Measurements from ENCODE around the gene IFNL2. TPM values are rescaled to one million over a fixed set of nuclear protein-coding genes. Genes with fewer than 3 reads are reported as not detected.
"Not testable (repeated sequence)": the region's sequence is repeated elsewhere in the genome, so short reads cannot be mapped to it uniquely, and the experiment has no call there.

The IFNL2 gene
- total RNA-seq, 4 donors from 2014 or later: not detected

GRCh38 chr19:39307822-39308530 is 39.8 kb downstream of the IFNL2 start:
- no peaks in the 10 kb centered on the region for H3K36me3 ChIP-seq
- no peak overlapping the region for H3K27ac ChIP-seq
- no peaks in the 10 kb centered on the region for H3K9me3 ChIP-seq
- H3K4me3 ChIP-seq: peak overlapping the region in 2 of 4 donors; percentile 5 to 21
- TF ChIP-seq POLR2A (IDR thresholded peaks at IDR 0.05): no peak
- TF ChIP-seq CTCF (IDR thresholded peaks at IDR 0.05): no peak
- no peak for TF ChIP-seq EP300 (IDR thresholded peaks at IDR 0.05)
- no peak for DNase-seq (ENCODE audit: low spot score in 2 of 2)
- peaks cover 0 to 19% (median 5%) of the 10 kb centered on the region in 4 donors for H3K4me1 ChIP-seq
- peaks cover 0 to 67% of the 10 kb centered on the region in 2 donors for H3K27me3 ChIP-seq
- WGBS, 2 donors: 26% methylated on average over 30 of the region's 82 CpGs; no CpG with 5 or more reads in 1 of the 2 donors

GRCh38 chr19:39308531-39309304 is 40.5 kb downstream of the IFNL2 start:
- Histone ChIP-seq H3K27ac (no peak overlapping the region), H3K27me3 (peaks cover 0 to 62% of the 10 kb centered on the region in 2 donors), H3K4me3 (no peak overlapping the region), H3K9me3 (no peaks in the 10 kb centered on the region), H3K36me3 (peaks cover 0 to 2% (median 0%) of the 10 kb centered on the region in 3 donors), H3K4me1 (peaks cover 0 to 19% (median 5%) of the 10 kb centered on the region in 4 donors)
- TF ChIP-seq CTCF (IDR thresholded peaks at IDR 0.05) (no peak), POLR2A (IDR thresholded peaks at IDR 0.05) (no peak), EP300 (IDR thresholded peaks at IDR 0.05) (no peak)
- DNase-seq (ENCODE audit: low spot score in 2 of 2): no peak
- WGBS, 2 donors: 56 to 59% methylated on average over 12 to 18 of the region's 18 CpGs

GRCh38 chr19:39309305-39309670 is 41.1 kb downstream of the IFNL2 start:
- peaks cover 0 to 19% (median 5%) of the 10 kb centered on the region in 4 donors for H3K4me1 ChIP-seq
- not testable (repeated sequence) for H3K9me3 ChIP-seq; H3K27ac ChIP-seq; DNase-seq (ENCODE audit: low spot score in 2 of 2); H3K4me3 ChIP-seq; H3K36me3 ChIP-seq
- WGBS, 2 donors: 86 to 93% methylated on average over 7 of the region's 7 CpGs
- H3K27me3 ChIP-seq: peaks cover 0 to 57% of the 10 kb centered on the region in 2 donors

GRCh38 chr19:39310558-39311311 is 42.5 kb downstream of the IFNL2 start:
- H3K27ac ChIP-seq: no peak overlapping the region
- no peak overlapping the region for H3K4me3 ChIP-seq
- no peak for TF ChIP-seq CTCF (IDR thresholded peaks at IDR 0.05)
- TF ChIP-seq POLR2A (IDR thresholded peaks at IDR 0.05): no peak
- TF ChIP-seq EP300 (IDR thresholded peaks at IDR 0.05): no peak
- peaks cover 0 to 19% (median 5%) of the 10 kb centered on the region in 4 donors for H3K4me1 ChIP-seq
- H3K36me3 ChIP-seq: peaks cover 0 to 17% (median 0%) of the 10 kb centered on the region in 3 donors
- no peaks in the 10 kb centered on the region for H3K9me3 ChIP-seq
- no peak for DNase-seq (ENCODE audit: low spot score in 2 of 2)
- peaks cover 0 to 42% of the 10 kb centered on the region in 2 donors for H3K27me3 ChIP-seq
- WGBS, 2 donors: 63 to 67% methylated on average over 11 of the region's 11 CpGs

GRCh38 chr19:39314016-39314728 is 46.0 kb downstream of the IFNL2 start:
- Histone ChIP-seq H3K27ac (no peak overlapping the region), H3K9me3 (no peaks in the 10 kb centered on the region), H3K4me1 (no peaks in the 10 kb centered on the region), H3K4me3 (no peak overlapping the region), H3K27me3 (peaks cover 0 to 10% of the 10 kb centered on the region in 2 donors), H3K36me3 (peaks cover 0 to 17% (median 0%) of the 10 kb centered on the region in 3 donors)
- no peak for DNase-seq (ENCODE audit: low spot score in 2 of 2)
- WGBS, 2 donors: 91 to 93% methylated on average over 45 to 51 of the region's 64 CpGs
- TF ChIP-seq EP300 (IDR thresholded peaks at IDR 0.05) (no peak), CTCF (IDR thresholded peaks at IDR 0.05) (no peak), POLR2A (IDR thresholded peaks at IDR 0.05) (no peak)

Data from tibial nerve (tissue), 4 donors.